Heart right ventricle (tissue), 16 donors: ENCODE data around the gene CARMIL1. TPM values are rescaled to one million over a fixed set of nuclear protein-coding genes. Genes with fewer than 3 reads are reported as not detected.

Experiments
- ATAC-seq, 8 donors: fragments of 200-7000 bp; cut with Tn5 transposase; one replicate each; pipeline ENCODE4 v1.9.1; 2020; ENCODE audit warnings: mild to moderate bottlenecking in 8 of 8, moderate library complexity in 8 of 8, moderate number of reproducible peaks in 1 of 8
- DNase-seq, 2 donors: peaks; one replicate each; pipeline ENCODE4 v3.0.0-alpha.2; 2020
- H3K27ac ChIP-seq, 10 donors: fragments of 200-600 bp; sonication (generic) in 2 of 10; one replicate each; pipeline versions ENCODE4 v1.5.0 to v1.8.0; 2020 to 2022; ENCODE audit warnings: mild to moderate bottlenecking in 3 of 10
- H3K27me3 ChIP-seq, 7 donors: fragments of 200-600 bp; one replicate each; pipeline ENCODE4 v1.8.0; 2021 to 2022; ENCODE audit warnings: mild to moderate bottlenecking in 2 of 7
- H3K36me3 ChIP-seq, 9 donors: fragments of 200-600 bp; sonication (generic) in 1 of 9; one replicate each; pipeline versions ENCODE4 v1.5.0 to v1.8.0; 2020 to 2022; ENCODE audit warnings: mild to moderate bottlenecking in 2 of 9
- H3K4me1 ChIP-seq, 9 donors: fragments of 200-600 bp; sonication (generic) in 1 of 9; one replicate each; pipeline versions ENCODE4 v1.5.0 to v1.8.0; 2020 to 2022; ENCODE audit warnings: mild to moderate bottlenecking in 4 of 9
- H3K4me3 ChIP-seq, 10 donors: fragments of 200-600 bp; sonication (generic) in 2 of 10; one replicate each; pipeline versions ENCODE4 v1.5.0 to v1.8.0; 2020 to 2022; ENCODE audit warnings: mild to moderate bottlenecking in 7 of 10, moderate library complexity in 2 of 10
- H3K9me3 ChIP-seq, 11 donors: fragments of 200-600 bp in 10 of 11; sonication (generic) in 2 of 11; one replicate each; pipeline versions ENCODE4 v1.5.0 to v1.8.0; 2013 to 2022; ENCODE audit warnings: mild to moderate bottlenecking in 2 of 11, control low read depth in 1 of 11, moderate library complexity in 1 of 11
- WGBS, 2 donors: extraction: QIAGEN DNeasy Blood & Tissue Kit; methylation state at CpG; one replicate each; pipeline ENCODE4 v1.1.7; 2013; ENCODE audit warnings: inconsistent platforms in 1 of 2; 5-methylcytosine and 5-hydroxymethylcytosine counted together
- intact Hi-C, 10 donors: fragments of 100-400 bp; cut with DNase I; formaldehyde crosslinking; loops; one replicate each; pipeline versions ENCODE4 v1.11.1 to v1.14.2; 2022
- polyA plus RNA-seq, 2 donors: library from polyadenylated mRNA; stranded (reverse); fragments of 200-250 nt; gene quantifications; one replicate each; pipeline ENCODE4 v1.2.3, GENCODE V29; 2013
- total RNA-seq, 10 donors: library from RNA; stranded (reverse); fragmentation: NEBNext Ultra II Directional in 3 of 10; extraction: Animal tissue kit (Norgen Biotek cat#: 25700) in 3 of 10; gene quantifications; one replicate each; pipeline versions ENCODE4 v1.2.1 to v1.2.4, GENCODE V29; 2021 to 2023
- TF ChIP-seq, protein P1 (sequence below), 9 donors: fragments of 200-600 bp; sonication (generic) in 2 of 9; IDR thresholded peaks; one replicate each; pipeline versions ENCODE4 v1.5.0 to v1.8.0; 2021 to 2022; ENCODE audit warnings: antibody characterized with exemption in 9 of 9, mild to moderate bottlenecking in 5 of 9, moderate library complexity in 1 of 9
- donor health status: Arrhythmogenic right ventricular cardiomyopathy.
- donor health status: ischemic (EF 13 %, LVEDD 7.1; RV severe dilation, severe dysfunction).
- donor health status: healthy with polysubstance abuse.
- donor health status: DM: no; HTN: yes; CAD: no.
- donor health status: DM: no; HTN: no; CAD: no.
- donor health status: ischemic (EF 25% LVEDD 6.9; RV normal size, moderate dysfunction).
- donor health status: ischemic (EF 25% LVEDD 5.7; RV mildly dilated, moderate dysfunction).
- donor health status: healthy.
- donor health status: DM: yes; HTN: yes; CAD: no.
- donor health status: Ischemic cardiomyopathy.
- donor health status: ischemic (EF 35%, LVEDD 5.7; RV mildly dilated, moderate dysfunction).
- donor health status: nonischemic (EF 11% LVEDD 7.7; RV severe dilation, severe dysfunction).
- donor health status: DM: yes; HTN: yes; CAD: no.
- donor health status: PGD.
- donor health status: ischemic (EF 29% LVEDD 5.4; RV normal size, mild dysfunction).
- donor health status: nonischemic (EF 23%, LVEDD 6.1; RV moderate dilation, normal function).

CARMIL1 gene
- total and polyA plus RNA-seq, 12 donors: 1.2 to 10.3 (median 4.1) TPM

DNA sequence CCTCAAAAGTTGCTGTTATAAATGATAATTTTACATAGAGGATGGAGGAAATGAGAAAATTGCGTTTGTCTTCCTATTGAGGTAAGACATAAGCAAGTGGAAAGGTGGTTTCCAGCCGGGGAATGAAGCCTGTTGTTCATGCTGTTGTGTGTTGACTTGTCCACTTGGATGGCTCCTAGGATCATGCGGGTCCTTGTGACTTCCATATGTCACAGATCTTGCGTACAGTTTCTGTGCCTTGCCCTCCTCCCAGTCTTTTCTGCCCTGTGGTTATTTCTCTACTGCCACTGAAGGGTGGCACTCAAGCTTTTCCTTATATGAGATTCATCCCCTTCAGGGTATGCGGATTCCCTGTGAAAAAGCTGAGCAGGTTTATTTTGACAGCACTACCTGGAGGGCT, 116.6 kb downstream of the CARMIL1 start:
- intact Hi-C loops: no loop called here
- Histone ChIP-seq H3K4me3 (no peak overlapping the region), H3K4me1 (peaks cover 0 to 4% (median 0%) of the 10 kb centered on the region in 9 donors), H3K9me3 (no peaks in the 10 kb centered on the region), H3K36me3 (no peaks in the 10 kb centered on the region), H3K27ac (no peak overlapping the region), H3K27me3 (no peaks in the 10 kb centered on the region)
- no peak for ATAC-seq
- TF ChIP-seq, protein P1, sequence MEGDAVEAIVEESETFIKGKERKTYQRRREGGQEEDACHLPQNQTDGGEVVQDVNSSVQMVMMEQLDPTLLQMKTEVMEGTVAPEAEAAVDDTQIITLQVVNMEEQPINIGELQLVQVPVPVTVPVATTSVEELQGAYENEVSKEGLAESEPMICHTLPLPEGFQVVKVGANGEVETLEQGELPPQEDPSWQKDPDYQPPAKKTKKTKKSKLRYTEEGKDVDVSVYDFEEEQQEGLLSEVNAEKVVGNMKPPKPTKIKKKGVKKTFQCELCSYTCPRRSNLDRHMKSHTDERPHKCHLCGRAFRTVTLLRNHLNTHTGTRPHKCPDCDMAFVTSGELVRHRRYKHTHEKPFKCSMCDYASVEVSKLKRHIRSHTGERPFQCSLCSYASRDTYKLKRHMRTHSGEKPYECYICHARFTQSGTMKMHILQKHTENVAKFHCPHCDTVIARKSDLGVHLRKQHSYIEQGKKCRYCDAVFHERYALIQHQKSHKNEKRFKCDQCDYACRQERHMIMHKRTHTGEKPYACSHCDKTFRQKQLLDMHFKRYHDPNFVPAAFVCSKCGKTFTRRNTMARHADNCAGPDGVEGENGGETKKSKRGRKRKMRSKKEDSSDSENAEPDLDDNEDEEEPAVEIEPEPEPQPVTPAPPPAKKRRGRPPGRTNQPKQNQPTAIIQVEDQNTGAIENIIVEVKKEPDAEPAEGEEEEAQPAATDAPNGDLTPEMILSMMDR (IDR thresholded peaks at IDR 0.05): no peak
- no peak for DNase-seq
- WGBS, 2 donors: 88 to 89% methylated on average over 5 of the region's 5 CpGs

DNA sequence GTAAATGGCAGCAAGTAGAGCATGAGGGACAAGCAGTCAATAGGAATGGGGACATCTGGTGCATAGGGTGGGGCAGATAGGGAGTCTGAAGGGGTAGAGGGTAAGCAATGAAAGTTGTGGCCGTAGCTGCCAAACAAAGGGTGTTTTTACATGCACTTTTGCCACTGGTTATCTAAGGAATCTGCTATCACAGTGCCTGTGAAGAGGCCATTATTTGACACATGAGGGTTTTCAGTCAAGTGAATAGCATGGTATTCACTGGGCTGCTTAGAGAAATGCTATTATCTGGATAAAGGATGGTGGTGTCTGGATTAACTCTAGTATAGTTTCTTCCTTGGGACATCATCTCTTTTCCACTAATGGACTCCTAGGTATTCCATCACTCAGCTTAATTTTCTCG, 118.2 kb downstream of the CARMIL1 start:
- Histone ChIP-seq H3K4me3 (no peak overlapping the region), H3K27me3 (no peaks in the 10 kb centered on the region), H3K36me3 (no peaks in the 10 kb centered on the region), H3K27ac (no peak overlapping the region), H3K4me1 (peaks cover 0 to 4% (median 0%) of the 10 kb centered on the region in 9 donors), H3K9me3 (no peaks in the 10 kb centered on the region)
- intact Hi-C loops: no loop called here
- 86 to 87% methylated on average over 2 of the region's 2 CpGs for WGBS, 2 donors
- no peak for ATAC-seq
- DNase-seq: no peak
- TF ChIP-seq, protein P1 (IDR thresholded peaks at IDR 0.05): no peak

DNA sequence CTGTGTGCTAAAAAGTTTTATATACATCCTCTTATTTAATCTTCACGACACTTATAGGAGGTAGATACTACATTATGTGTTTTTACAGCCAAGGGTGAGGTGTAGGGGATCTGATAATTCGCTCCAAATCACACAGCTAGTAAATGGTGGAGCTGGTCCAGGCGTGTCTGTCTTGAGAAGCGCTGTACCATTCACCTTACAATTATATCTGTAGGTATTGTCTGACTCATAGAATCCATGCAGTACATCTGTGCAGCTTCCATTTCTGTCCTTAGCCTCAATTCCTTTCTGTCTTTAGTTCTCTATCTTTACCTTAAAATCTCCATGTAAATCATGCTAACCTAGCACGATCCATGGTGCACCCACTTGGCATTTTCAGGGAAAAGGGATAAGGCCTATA, 120.7 kb downstream of the CARMIL1 start:
- DNase-seq (no peak), ATAC-seq (no peak)
- no peak overlapping the region for H3K4me3 ChIP-seq
- H3K27me3 ChIP-seq: no peaks in the 10 kb centered on the region
- H3K27ac ChIP-seq: no peak overlapping the region
- intact Hi-C loops: no loop called here
- H3K9me3 ChIP-seq: no peaks in the 10 kb centered on the region
- no peaks in the 10 kb centered on the region for H3K36me3 ChIP-seq
- TF ChIP-seq, protein P1 (IDR thresholded peaks at IDR 0.05): no peak
- 91 to 93% methylated on average over 5 of the region's 5 CpGs for WGBS, 2 donors
- peaks cover 0 to 12% (median under 1%) of the 10 kb centered on the region in 9 donors for H3K4me1 ChIP-seq

DNA sequence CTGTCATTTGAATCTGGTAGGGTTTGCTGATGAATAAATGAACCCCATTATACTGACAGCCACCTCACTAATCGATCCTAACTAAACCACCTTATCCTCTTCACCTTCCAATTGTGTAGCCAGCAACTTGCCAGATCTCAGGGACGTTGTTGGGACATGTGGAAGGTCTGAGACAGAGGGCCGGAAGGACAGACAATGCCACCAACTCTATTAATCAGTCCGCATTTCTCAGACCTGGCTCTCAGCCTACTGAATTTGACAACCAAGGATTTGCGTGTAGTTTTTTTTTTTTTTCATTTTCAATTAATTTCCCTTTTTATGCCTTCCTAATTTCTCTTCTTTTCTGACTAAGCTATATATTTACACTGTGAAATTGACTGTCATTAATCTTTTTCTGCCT, 122.5 kb downstream of the CARMIL1 start:
- H3K27ac ChIP-seq: no peak overlapping the region
- H3K4me1 ChIP-seq: peaks cover 0 to 25% (median 8%) of the 10 kb centered on the region in 9 donors
- H3K4me3 ChIP-seq: no peak overlapping the region
- WGBS, 2 donors: 83 to 87% methylated on average over 5 of the region's 5 CpGs
- no peaks in the 10 kb centered on the region for H3K9me3 ChIP-seq
- ATAC-seq (no peak), DNase-seq (no peak)
- TF ChIP-seq, protein P1 (IDR thresholded peaks at IDR 0.05): no peak
- no peaks in the 10 kb centered on the region for H3K36me3 ChIP-seq
- intact Hi-C loops: no loop called here
- H3K27me3 ChIP-seq: no peaks in the 10 kb centered on the region
